Cardiac fibroblast (primary cell): ENCODE measurements around the gene SYNGR1.

Experiments used
- DNase-seq, 2 donors: peaks; one replicate each; pipeline versions ENCODE4 v3.0.0 to v3.0.0-alpha.2; 2010; ENCODE audit warnings: low read depth in 2 of 2
- H3K4me3 ChIP-seq, 2 donors: replicated peaks in 1 of 2; 1 replicate in 1 of 2; 2 replicates in 1 of 2; pipeline ENCODE4 v1.5.1; 2011; ENCODE audit warnings: low read depth in 2 of 2, low read length in 2 of 2, mild to moderate bottlenecking in 2 of 2, moderate library complexity in 1 of 2
- CTCF ChIP-seq: IDR thresholded peaks from one replicate; pipeline ENCODE4 v1.5.1; 2011; ENCODE audit warnings: low read depth, mild to moderate bottlenecking, low read length, inconsistent platforms

SYNGR1 gene

GRCh38 chr22:39360242-39360641 lies 10.5 kb downstream of the SYNGR1 start:
- no peak overlapping the region for H3K4me3 ChIP-seq
- TF ChIP-seq CTCF: no peak
- no peak for DNase-seq

DNA sequence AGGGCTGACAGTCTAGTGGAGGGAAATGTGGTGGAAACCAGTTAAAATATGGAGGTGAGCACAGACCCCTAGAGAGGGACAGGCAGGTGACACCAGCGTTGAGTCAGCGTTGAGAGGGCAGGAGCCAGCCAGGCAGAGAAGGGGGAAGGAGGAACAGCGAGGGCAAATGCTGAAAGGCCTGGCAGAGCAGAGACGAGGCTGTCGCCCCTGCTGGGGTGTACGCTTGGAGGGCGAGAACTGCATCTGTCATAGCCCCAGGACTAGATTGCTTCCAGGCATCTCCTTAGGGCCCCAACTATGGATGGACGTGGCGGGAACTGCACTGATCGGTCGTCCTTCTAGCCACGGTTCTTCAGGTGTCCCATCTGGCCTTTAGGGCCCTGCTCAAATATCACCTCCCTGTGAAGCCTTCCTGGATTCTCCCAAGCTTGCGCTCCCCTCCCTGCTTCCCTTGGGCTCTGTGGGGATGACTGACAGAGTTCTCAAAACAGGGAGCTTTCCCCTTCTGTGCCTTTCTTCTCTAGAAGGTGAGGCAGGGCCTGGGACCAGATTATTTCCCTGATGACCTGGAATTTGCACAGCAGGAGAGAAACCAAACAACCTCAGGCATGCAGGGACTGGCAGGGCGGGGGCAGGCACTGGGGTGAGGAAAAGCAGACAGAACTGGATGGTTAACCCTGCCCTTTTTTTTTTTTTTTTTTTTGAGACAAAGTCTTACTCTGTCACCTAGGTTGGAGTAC lies 11.1 kb downstream of the SYNGR1 start:
- no peak overlapping the region for H3K4me3 ChIP-seq
- no peak for DNase-seq
- TF ChIP-seq CTCF: no peak

- no peak for TF ChIP-seq CTCF
- no peak overlapping the region for H3K4me3 ChIP-seq
Observed at GRCh38 chr22:39361496-39361895, 11.7 kb downstream of the SYNGR1 start.

GRCh38 chr22:39362271-39362670 lies 12.5 kb downstream of the SYNGR1 start:
- H3K4me3 ChIP-seq: no peak overlapping the region
- no peak for DNase-seq
- TF ChIP-seq CTCF: no peak

More at GRCh38 chr22:39361496-39361895, 11.7 kb downstream of the SYNGR1 start:
- DNase-seq: no peak

GRCh38 chr22:39362932-39363331 lies 13.1 kb downstream of the SYNGR1 start:
- no peak for TF ChIP-seq CTCF
- H3K4me3 ChIP-seq: no peak overlapping the region
- DNase-seq: no peak

GRCh38 chr22:39363751-39364515 lies 14.1 kb downstream of the SYNGR1 start:
- DNase-seq: peak in 1 of 2 donors; percentile 20
- H3K4me3 ChIP-seq: no peak overlapping the region
- TF ChIP-seq CTCF: no peak
